ENCODE data around the gene RMND1.

The RMND1 gene

GRCh38 chr6:151437401-151437800 is 14.5 kb downstream of the RMND1 start:
- Histone ChIP-seq H3K9ac (ENCODE audit: low read length) (no peak overlapping the region), H3K36me3 (ENCODE audit: control insufficient read depth, insufficient read depth, low read length) (peaks cover 35% of the 10 kb centered on the region), H3K4me3 (ENCODE audit: low read depth, low read length) (no peak overlapping the region), H3K9me3 (ENCODE audit: control insufficient read depth, insufficient read depth, low read depth, low read length) (no peaks in the 10 kb centered on the region), H3K27me3 (ENCODE audit: control insufficient read depth, insufficient read depth, low read length) (no peaks in the 10 kb centered on the region), H3K27ac (ENCODE audit: low read depth, low read length) (no peak overlapping the region), H3K4me1 (ENCODE audit: control insufficient read depth, insufficient read depth, low read length) (no peaks in the 10 kb centered on the region)

- Histone ChIP-seq H3K4me3 (ENCODE audit: low read depth, low read length) (no peak overlapping the region), H3K27ac (ENCODE audit: low read depth, low read length) (no peak overlapping the region), H3K36me3 (ENCODE audit: control insufficient read depth, insufficient read depth, low read length) (peaks cover 35% of the 10 kb centered on the region), H3K9me3 (ENCODE audit: control insufficient read depth, insufficient read depth, low read depth, low read length) (no peaks in the 10 kb centered on the region), H3K27me3 (ENCODE audit: control insufficient read depth, insufficient read depth, low read length) (no peaks in the 10 kb centered on the region), H3K4me1 (ENCODE audit: control insufficient read depth, insufficient read depth, low read length) (no peaks in the 10 kb centered on the region), H3K9ac (ENCODE audit: low read length) (no peak overlapping the region)
Observed at GRCh38 chr6:151436802-151437201, 15.1 kb downstream of the RMND1 start.

GRCh38 chr6:151436300-151436699 is 15.6 kb downstream of the RMND1 start:
- no peak overlapping the region for H3K27ac ChIP-seq (ENCODE audit: low read depth, low read length)
- H3K9ac ChIP-seq (ENCODE audit: low read length), result no peak overlapping the region
- H3K9me3 ChIP-seq (ENCODE audit: control insufficient read depth, insufficient read depth, low read depth, low read length), result no peaks in the 10 kb centered on the region
- H3K4me1 ChIP-seq (ENCODE audit: control insufficient read depth, insufficient read depth, low read length), result no peaks in the 10 kb centered on the region
- H3K4me3 ChIP-seq (ENCODE audit: low read depth, low read length), result no peak overlapping the region
- H3K36me3 ChIP-seq (ENCODE audit: control insufficient read depth, insufficient read depth, low read length), result peaks cover 34% of the 10 kb centered on the region
- no peaks in the 10 kb centered on the region for H3K27me3 ChIP-seq (ENCODE audit: control insufficient read depth, insufficient read depth, low read length)

- Histone ChIP-seq H3K9me3 (ENCODE audit: control insufficient read depth, insufficient read depth, low read depth, low read length) (no peaks in the 10 kb centered on the region), H3K27me3 (ENCODE audit: control insufficient read depth, insufficient read depth, low read length) (no peaks in the 10 kb centered on the region), H3K27ac (ENCODE audit: low read depth, low read length) (no peak overlapping the region), H3K9ac (ENCODE audit: low read length) (no peak overlapping the region), H3K36me3 (ENCODE audit: control insufficient read depth, insufficient read depth, low read length) (peaks cover 53% of the 10 kb centered on the region), H3K4me3 (ENCODE audit: low read depth, low read length) (no peak overlapping the region), H3K4me1 (ENCODE audit: control insufficient read depth, insufficient read depth, low read length) (no peaks in the 10 kb centered on the region)
Observed at GRCh38 chr6:151434369-151434768, 17.6 kb downstream of the RMND1 start.

- H3K27me3 ChIP-seq (ENCODE audit: control insufficient read depth, insufficient read depth, low read length), result no peaks in the 10 kb centered on the region
- no peak overlapping the region for H3K9ac ChIP-seq (ENCODE audit: low read length)
- no peak overlapping the region for H3K4me3 ChIP-seq (ENCODE audit: low read depth, low read length)
- no peaks in the 10 kb centered on the region for H3K9me3 ChIP-seq (ENCODE audit: control insufficient read depth, insufficient read depth, low read depth, low read length)
- H3K27ac ChIP-seq (ENCODE audit: low read depth, low read length), result no peak overlapping the region
- H3K36me3 ChIP-seq (ENCODE audit: control insufficient read depth, insufficient read depth, low read length), result peaks cover 63% of the 10 kb centered on the region
- no peaks in the 10 kb centered on the region for H3K4me1 ChIP-seq (ENCODE audit: control insufficient read depth, insufficient read depth, low read length)
Observed at GRCh38 chr6:151432651-151433050, 19.3 kb downstream of the RMND1 start.

- Histone ChIP-seq H3K27me3 (ENCODE audit: control insufficient read depth, insufficient read depth, low read length) (no peaks in the 10 kb centered on the region), H3K9me3 (ENCODE audit: control insufficient read depth, insufficient read depth, low read depth, low read length) (no peaks in the 10 kb centered on the region), H3K36me3 (ENCODE audit: control insufficient read depth, insufficient read depth, low read length) (peaks cover 65% of the 10 kb centered on the region), H3K9ac (ENCODE audit: low read length) (no peak overlapping the region), H3K4me3 (ENCODE audit: low read depth, low read length) (no peak overlapping the region), H3K27ac (ENCODE audit: low read depth, low read length) (no peak overlapping the region), H3K4me1 (ENCODE audit: control insufficient read depth, insufficient read depth, low read length) (no peaks in the 10 kb centered on the region)
Observed at GRCh38 chr6:151431337-151431736, 20.6 kb downstream of the RMND1 start.

- no peak overlapping the region for H3K27ac ChIP-seq (ENCODE audit: low read depth, low read length)
- no peaks in the 10 kb centered on the region for H3K9me3 ChIP-seq (ENCODE audit: control insufficient read depth, insufficient read depth, low read depth, low read length)
- no peaks in the 10 kb centered on the region for H3K27me3 ChIP-seq (ENCODE audit: control insufficient read depth, insufficient read depth, low read length)
- no peaks in the 10 kb centered on the region for H3K4me1 ChIP-seq (ENCODE audit: control insufficient read depth, insufficient read depth, low read length)
- no peak overlapping the region for H3K9ac ChIP-seq (ENCODE audit: low read length)
- peaks cover 67% of the 10 kb centered on the region for H3K36me3 ChIP-seq (ENCODE audit: control insufficient read depth, insufficient read depth, low read length)
- H3K4me3 ChIP-seq (ENCODE audit: low read depth, low read length), result no peak overlapping the region
Observed at GRCh38 chr6:151430886-151431285, 21.0 kb downstream of the RMND1 start.

- H3K27me3 ChIP-seq (ENCODE audit: control insufficient read depth, insufficient read depth, low read length), result no peaks in the 10 kb centered on the region
- H3K4me1 ChIP-seq (ENCODE audit: control insufficient read depth, insufficient read depth, low read length), result no peaks in the 10 kb centered on the region
- peaks cover 83% of the 10 kb centered on the region for H3K36me3 ChIP-seq (ENCODE audit: control insufficient read depth, insufficient read depth, low read length)
- H3K4me3 ChIP-seq (ENCODE audit: low read depth, low read length), result no peak overlapping the region
- no peak overlapping the region for H3K9ac ChIP-seq (ENCODE audit: low read length)
- H3K27ac ChIP-seq (ENCODE audit: low read depth, low read length), result no peak overlapping the region
- no peaks in the 10 kb centered on the region for H3K9me3 ChIP-seq (ENCODE audit: control insufficient read depth, insufficient read depth, low read depth, low read length)
Observed at GRCh38 chr6:151428093-151428735, 23.7 kb downstream of the RMND1 start.

GRCh38 chr6:151425561-151425960 is 26.4 kb downstream of the RMND1 start:
- Histone ChIP-seq H3K27ac (ENCODE audit: low read depth, low read length) (no peak overlapping the region), H3K9me3 (ENCODE audit: control insufficient read depth, insufficient read depth, low read depth, low read length) (no peaks in the 10 kb centered on the region), H3K27me3 (ENCODE audit: control insufficient read depth, insufficient read depth, low read length) (no peaks in the 10 kb centered on the region), H3K36me3 (ENCODE audit: control insufficient read depth, insufficient read depth, low read length) (peaks cover 85% of the 10 kb centered on the region), H3K4me1 (ENCODE audit: control insufficient read depth, insufficient read depth, low read length) (no peaks in the 10 kb centered on the region), H3K9ac (ENCODE audit: low read length) (no peak overlapping the region), H3K4me3 (ENCODE audit: low read depth, low read length) (no peak overlapping the region)

- Histone ChIP-seq H3K27ac (ENCODE audit: low read depth, low read length) (no peak overlapping the region), H3K4me1 (ENCODE audit: control insufficient read depth, insufficient read depth, low read length) (no peaks in the 10 kb centered on the region), H3K36me3 (ENCODE audit: control insufficient read depth, insufficient read depth, low read length) (peaks cover 81% of the 10 kb centered on the region), H3K9me3 (ENCODE audit: control insufficient read depth, insufficient read depth, low read depth, low read length) (no peaks in the 10 kb centered on the region), H3K27me3 (ENCODE audit: control insufficient read depth, insufficient read depth, low read length) (no peaks in the 10 kb centered on the region), H3K4me3 (ENCODE audit: low read depth, low read length) (no peak overlapping the region), H3K9ac (ENCODE audit: low read length) (no peak overlapping the region)
Observed at GRCh38 chr6:151422981-151423380, 28.9 kb downstream of the RMND1 start.

- Histone ChIP-seq H3K9me3 (ENCODE audit: control insufficient read depth, insufficient read depth, low read depth, low read length) (no peaks in the 10 kb centered on the region), H3K4me1 (ENCODE audit: control insufficient read depth, insufficient read depth, low read length) (no peaks in the 10 kb centered on the region), H3K27me3 (ENCODE audit: control insufficient read depth, insufficient read depth, low read length) (no peaks in the 10 kb centered on the region), H3K4me3 (ENCODE audit: low read depth, low read length) (no peak overlapping the region), H3K27ac (ENCODE audit: low read depth, low read length) (no peak overlapping the region), H3K36me3 (ENCODE audit: control insufficient read depth, insufficient read depth, low read length) (peaks cover 90% of the 10 kb centered on the region), H3K9ac (ENCODE audit: low read length) (no peak overlapping the region)
Observed at GRCh38 chr6:151417477-151417876, 34.4 kb downstream of the RMND1 start.

All from HUES6 (cell line).